C4-2B (cell line): Measurements from ENCODE around the gene SMOC2.

Source experiments
- H3K27ac ChIP-seq: fragments of 450-650 bp; 2 replicates; pipeline ENCODE4 v1.5.1; 2017
- ZFX ChIP-seq: fragments of 450-650 bp; IDR thresholded peaks from 2 replicates; pipeline ENCODE4 v1.6.1; 2017
- TF ChIP-seq, protein P1 (sequence below): fragments of 450-650 bp; conservative IDR thresholded peaks from 2 replicates; pipeline ENCODE4 v1.5.1; 2017; ENCODE audit warnings: mild to moderate bottlenecking

SMOC2 gene

DNA sequence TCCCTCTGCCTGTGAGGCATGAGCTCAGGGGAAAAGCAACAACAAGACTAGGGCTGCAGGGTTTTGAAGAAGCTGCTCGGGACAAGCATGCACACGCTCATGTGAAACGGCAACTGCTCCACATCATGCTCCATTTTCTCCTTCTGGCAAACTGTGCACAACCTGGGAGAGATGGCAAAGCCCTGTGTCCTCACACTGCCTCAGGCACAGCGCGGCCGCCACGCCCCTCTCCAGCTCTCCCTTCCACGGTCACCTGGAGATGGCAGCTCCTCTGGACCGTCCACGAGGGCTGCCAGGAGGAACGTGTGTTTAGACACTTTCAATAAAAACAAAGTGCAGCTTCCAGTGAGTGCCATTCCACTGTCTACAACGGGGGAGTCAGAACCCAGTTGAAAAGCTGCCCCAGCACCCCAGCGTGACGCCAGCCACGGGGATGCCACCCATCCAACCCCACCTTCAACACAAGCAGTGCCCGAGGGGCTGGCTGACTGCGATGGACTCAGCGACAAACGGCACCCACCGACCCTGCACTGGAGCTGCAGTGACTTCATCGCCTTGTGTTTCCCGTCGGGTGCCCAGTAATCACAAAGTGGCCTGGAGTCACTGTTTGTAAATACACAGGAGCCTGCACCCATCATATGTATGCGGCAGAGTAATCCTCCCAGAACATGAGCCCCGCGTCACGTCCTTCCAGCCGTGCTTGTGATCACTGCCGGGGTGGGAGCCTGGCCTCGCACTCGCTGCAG lies 16.1 kb downstream of the SMOC2 start:
- TF ChIP-seq ZFX = no peak
- TF ChIP-seq, protein P1, sequence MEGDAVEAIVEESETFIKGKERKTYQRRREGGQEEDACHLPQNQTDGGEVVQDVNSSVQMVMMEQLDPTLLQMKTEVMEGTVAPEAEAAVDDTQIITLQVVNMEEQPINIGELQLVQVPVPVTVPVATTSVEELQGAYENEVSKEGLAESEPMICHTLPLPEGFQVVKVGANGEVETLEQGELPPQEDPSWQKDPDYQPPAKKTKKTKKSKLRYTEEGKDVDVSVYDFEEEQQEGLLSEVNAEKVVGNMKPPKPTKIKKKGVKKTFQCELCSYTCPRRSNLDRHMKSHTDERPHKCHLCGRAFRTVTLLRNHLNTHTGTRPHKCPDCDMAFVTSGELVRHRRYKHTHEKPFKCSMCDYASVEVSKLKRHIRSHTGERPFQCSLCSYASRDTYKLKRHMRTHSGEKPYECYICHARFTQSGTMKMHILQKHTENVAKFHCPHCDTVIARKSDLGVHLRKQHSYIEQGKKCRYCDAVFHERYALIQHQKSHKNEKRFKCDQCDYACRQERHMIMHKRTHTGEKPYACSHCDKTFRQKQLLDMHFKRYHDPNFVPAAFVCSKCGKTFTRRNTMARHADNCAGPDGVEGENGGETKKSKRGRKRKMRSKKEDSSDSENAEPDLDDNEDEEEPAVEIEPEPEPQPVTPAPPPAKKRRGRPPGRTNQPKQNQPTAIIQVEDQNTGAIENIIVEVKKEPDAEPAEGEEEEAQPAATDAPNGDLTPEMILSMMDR = no peak

DNA sequence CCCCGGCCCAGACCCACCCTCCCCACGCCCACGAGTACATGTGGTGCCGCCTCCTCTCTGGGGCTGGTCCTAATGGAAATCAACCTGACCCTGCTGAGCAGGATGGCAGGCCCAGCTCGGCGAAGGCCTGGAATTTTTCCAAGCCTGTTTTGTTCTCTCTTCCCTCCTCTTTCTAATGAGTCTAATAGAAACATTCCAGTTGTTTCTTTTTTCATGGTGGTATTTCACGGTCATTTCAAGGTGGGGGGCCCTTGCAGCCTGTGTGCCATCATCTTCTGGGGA lies 16.6 kb downstream of the SMOC2 start:
- no peak for TF ChIP-seq ZFX
- TF ChIP-seq, protein P1 = no peak
- H3K27ac ChIP-seq = no peak overlapping the region

More for the DNA sequence above, 16.1 kb downstream of the SMOC2 start:
- H3K27ac ChIP-seq = no peak overlapping the region

DNA sequence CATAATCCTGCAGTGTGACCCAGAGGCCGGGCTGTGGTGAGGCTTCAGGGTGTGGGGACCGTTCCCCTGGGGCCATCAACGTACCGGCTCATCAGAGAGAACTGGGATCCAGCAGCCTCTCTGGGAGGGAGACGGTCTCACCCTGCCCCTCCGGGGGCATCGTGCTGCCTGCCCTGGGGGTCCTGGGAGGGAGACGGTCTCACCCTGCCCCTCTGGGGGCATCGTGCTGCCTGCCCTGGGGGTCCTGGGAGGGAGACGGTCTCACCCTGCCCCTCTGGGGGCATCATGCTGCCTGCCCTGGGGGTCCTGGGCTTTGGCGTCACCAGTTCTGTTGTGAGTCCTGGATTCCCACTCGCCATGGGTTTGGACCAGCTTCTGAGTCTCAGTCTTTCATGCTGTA lies 17.1 kb downstream of the SMOC2 start:
- no peak for TF ChIP-seq ZFX
- TF ChIP-seq, protein P1 = no peak
- H3K27ac ChIP-seq = no peak overlapping the region

- TF ChIP-seq ZFX = no peak
- TF ChIP-seq, protein P1 = no peak
Measured at GRCh38 chr6:168459572-168459971, 18.6 kb downstream of the SMOC2 start.

GRCh38 chr6:168462289-168462853 lies 21.4 kb downstream of the SMOC2 start:
- TF ChIP-seq, protein P1 = no peak
- no peak for TF ChIP-seq ZFX
- H3K27ac ChIP-seq = no peak overlapping the region

More at GRCh38 chr6:168459572-168459971, 18.6 kb downstream of the SMOC2 start:
- H3K27ac ChIP-seq = no peak overlapping the region

DNA sequence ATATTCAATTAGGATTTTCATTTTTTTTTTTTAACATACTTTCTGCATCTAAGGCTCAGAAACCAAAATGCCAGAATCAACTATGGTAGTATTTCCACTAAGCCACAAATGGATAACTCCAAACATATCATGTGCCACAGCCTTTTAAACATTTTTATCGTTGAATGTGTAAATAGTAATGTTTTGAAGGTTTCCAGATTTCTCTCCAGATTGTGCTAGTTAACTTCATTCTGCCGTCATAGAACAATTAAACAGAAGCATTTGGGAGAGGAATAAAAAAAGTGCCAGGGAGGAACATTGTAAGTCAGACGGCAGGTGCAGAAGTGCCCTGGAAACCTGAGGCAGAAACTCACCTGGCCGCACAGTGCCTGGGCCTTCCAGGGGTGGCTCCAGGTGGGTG lies 23.6 kb downstream of the SMOC2 start:
- no peak for TF ChIP-seq ZFX
- TF ChIP-seq, protein P1 = no peak
- H3K27ac ChIP-seq = no peak overlapping the region

GRCh38 chr6:168468045-168468444 lies 27.1 kb downstream of the SMOC2 start:
- TF ChIP-seq ZFX = no peak
- TF ChIP-seq, protein P1 = no peak
- no peak overlapping the region for H3K27ac ChIP-seq
